GM19468 (cell line): Measurements from ENCODE around the gene MFSD6.

Experiments
- ATAC-seq: cut with Tn5 transposase; IDR thresholded peaks from one replicate; pipeline ENCODE4 v1.9.1; 2021; ENCODE audit warnings: mild to moderate bottlenecking, moderate library complexity, moderate number of reproducible peaks; ENCODE audit not compliant: unreplicated experiment; ENCODE audit errors: extremely low read depth

MFSD6 gene

GRCh38 chr2:190545555-190546385 is 137.6 kb downstream of the MFSD6 start:
- no peak for ATAC-seq

- ATAC-seq, result no peak
Measured at GRCh38 chr2:190546734-190547133, 138.6 kb downstream of the MFSD6 start.

GRCh38 chr2:190547886-190548285 is 139.7 kb downstream of the MFSD6 start:
- no peak for ATAC-seq

GRCh38 chr2:190550137-190550536 is 142.0 kb downstream of the MFSD6 start:
- no peak for ATAC-seq
